ENCODE measurements around the gene NOA1.
"Not testable (repeated sequence)": the region's sequence is repeated elsewhere in the genome, so short reads cannot be mapped to it uniquely, and the experiment has no call there.

The NOA1 gene

DNA sequence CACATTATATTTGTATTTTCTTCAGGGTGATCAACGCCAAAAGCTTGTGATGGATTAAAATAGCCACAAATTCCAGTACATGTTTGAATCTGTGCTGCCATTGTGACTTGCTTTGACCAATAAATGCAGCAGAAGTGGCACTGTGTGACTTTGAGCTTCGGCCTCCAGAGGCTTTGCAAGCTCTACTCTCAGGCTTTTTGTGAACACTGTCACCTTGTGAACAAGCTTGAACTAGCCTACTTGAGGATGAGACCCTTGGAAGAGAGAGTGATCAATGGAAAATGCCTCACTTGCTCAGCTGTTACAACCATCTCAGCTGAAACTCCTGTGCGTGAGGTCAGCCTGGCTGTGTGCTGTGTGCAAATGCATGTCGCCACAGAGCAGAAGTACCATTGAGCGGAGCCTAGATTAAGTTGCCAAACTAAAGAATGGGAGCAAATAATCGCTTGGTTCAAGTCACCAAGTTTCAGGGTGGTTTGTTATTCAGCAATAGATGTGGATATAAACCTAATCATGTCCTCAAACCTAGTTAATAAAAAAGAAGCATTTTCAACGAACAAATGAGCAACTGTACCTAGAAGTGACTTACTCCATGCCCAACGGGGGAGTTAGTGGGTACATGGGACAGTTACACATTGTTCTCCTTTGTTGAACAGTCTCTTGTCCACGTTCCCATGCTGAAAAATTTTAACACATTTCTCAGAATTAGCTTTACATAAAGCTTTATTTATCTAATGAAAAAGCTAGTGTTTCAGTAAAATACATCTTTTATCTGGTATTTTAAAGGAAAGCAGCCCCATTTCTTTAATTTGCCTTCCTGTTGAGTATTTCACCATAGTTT, 23.5 kb downstream of the NOA1 start:
- no peak for DNase-seq

DNA sequence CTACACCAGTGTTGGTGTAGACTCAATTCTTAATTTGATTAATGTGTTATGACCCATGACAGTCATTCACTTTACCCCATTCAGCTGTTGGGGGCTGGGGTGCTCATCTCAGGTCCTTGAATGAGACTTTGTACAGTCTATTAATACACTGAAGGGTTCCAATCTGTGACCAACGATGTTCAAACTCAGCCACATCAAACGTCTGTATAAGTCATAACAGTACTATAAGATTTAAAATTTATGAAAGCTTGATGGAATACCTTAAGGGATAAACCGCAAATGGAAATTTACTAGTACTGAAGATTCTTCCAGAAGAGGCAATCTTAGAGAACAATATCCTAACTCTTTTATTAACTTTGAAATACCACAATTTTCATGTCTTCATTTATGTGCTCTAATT, 36.0 kb downstream of the NOA1 start:
- no peak for DNase-seq

DNA sequence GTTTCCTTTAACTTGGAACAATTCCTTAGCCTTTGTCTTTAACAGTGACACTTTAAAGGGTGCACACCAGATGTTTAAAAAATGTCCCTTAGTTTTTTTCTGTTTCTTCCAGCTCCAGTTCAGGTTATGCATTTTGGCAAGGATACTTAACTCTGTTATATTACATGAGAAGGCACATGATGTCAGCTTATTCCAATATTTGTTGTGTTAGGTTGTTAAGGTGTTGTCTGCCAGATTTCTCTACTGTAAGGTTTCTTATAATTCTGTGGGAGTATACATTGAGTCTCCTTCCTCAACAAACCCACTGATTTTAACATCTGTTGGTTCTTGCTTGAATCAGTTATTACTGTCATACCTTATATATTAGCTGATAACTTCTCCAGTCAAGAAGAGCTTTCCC, 36.4 kb downstream of the NOA1 start:
- DNase-seq = no peak

DNA sequence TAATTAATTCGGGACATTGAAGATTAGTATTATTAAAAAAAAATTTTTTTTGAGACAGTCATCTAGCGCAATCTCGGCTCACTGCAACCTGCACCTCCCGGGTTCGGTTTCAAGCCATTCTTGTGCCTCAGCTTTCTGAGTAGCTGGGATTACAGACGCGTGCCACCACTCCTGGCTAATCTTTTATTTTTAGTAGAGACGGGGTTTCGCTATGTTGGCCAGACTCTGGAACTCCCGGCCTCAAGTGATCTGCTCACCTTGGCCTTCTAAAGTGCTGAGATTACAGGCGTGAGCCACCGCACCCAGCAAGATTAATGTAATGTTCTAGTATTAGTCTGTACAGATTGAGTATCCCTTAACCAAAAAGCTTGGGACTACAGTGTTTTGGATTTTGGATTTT, 37.0 kb downstream of the NOA1 start:
- no peak for DNase-seq

DNA sequence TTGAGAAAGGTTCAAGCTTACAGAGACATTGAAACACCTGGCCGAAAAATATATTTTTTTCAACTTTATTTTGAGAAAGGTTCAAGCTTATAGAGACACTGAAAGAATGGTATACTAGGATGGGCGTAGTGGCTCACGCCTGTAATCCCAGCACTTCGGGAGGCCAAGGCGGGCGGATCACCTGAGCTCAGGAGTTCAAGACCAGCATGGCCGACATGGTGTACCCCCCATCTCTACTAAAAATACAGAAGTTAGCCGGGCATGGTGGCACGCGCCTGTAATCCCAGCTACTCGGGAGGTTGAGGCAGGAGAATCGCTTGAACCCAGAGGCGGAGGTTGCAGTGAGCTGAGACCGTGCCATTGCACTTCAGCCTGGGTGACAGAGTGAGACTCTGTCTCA, 37.6 kb downstream of the NOA1 start:
- not testable (repeated sequence) for DNase-seq

DNA sequence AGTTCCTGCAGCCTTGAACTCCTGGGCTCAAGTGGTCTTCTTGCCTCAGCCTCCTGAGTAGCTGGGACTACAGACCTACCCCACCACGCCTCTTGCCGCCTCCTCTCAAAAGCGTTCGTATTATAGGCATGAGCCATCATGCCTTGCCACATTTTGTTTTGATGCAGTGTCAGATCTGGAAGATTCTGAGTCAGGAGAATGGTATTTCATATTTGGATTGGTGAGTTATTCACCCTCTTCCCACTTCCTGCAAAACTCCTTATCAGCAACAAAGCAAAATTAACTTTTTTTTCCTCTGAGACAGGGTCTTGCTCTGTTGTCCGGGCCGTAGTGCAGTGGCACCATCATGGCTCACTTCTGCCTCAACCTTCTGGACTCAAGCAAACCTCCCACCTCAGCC, 40.1 kb downstream of the NOA1 start:
- DNase-seq = no peak

DNA sequence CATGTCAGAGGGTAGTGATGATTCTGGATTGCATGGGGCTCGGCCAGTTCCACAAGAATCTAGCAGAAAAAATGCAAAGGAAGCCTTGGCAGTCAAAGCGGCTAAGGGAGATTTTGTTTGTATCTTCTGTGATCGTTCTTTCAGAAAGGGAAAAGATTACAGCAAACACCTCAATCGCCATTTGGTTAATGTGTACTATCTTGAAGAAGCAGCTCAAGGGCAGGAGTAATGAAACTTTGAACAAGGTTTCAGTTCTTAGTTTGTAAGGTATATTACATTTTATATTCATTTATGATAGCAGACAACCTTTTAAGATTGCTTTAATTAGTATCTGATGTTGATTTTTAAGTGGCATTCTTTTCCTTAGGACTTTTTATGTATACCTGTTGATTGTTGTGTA, 45.5 kb downstream of the NOA1 start:
- no peak for DNase-seq

DNA sequence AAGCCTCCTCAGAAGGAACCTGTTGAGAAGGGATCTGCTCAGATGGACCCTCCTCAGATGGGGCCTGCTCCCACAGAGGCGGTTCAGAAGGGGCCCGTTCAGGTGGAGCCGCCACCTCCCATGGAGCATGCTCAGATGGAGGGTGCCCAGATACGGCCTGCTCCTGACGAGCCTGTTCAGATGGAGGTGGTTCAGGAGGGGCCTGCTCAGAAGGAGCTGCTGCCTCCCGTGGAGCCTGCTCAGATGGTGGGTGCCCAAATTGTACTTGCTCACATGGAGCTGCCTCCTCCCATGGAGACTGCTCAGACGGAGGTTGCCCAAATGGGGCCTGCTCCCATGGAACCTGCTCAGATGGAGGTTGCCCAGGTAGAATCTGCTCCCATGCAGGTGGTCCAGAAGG, 46.8 kb downstream of the NOA1 start:
- no peak for DNase-seq

DNA sequence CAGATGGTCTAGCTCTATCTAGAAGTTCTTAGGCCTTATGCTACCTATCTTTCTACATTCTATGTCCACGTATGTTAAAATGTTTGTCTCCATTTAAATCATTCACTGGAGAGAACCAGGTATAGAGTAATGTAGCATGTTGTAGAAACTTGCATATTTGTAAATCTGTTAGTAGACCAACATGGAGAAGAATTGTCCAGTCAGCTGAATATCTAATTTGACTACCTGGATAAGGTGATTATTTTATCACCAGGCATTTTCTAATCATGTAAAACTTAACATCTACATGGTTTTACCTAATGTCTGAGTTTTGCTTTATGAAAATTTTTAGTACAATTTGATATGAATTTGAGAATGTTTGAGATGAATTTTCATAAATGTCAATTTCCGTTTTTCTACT, 50.2 kb downstream of the NOA1 start:
- no peak for DNase-seq

DNA sequence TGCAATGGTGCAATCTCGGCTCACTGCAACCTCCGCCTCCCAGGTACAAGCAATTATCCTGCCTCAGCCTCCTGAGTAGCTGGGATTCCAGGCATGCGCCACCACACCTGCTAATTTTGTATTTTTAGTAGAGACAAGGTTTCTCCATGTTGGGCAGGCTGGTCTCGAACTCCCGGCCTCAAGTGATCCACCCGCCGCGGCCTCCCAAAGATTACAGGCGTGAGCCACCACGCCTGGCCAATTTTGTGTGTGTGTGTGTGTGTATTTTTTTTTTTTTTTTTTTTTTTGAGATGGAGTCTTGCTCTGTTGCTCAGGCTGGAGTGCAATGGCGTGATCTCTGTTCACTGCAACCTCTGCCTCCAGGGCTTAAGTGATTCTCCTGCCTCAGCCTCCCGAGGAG, 62.4 kb downstream of the NOA1 start:
- not testable (repeated sequence) for DNase-seq

DNA sequence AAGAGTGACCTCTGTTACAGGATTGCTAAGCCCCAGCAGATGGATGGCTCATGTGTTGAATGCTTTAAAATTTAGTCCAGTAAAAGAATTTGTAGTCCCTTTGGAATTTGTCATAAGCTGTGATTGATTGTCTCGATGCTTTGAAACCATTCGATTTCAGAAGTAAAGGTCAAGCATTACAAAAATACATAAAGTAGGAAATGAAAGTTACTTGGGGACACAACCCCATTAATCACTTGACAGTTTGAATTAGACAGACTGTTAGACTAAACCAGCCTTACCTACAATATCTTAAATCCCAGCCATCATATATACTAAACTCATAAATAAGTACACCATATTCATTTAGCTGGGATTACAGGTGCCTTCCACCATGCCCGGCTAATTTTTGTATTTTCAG, 63.1 kb downstream of the NOA1 start:
- DNase-seq = no peak

Data from NCI-H774 (cell line).